ENCODE measurements around the gene IARS2. TPM values are rescaled to one million over a fixed set of nuclear protein-coding genes. Genes with fewer than 3 reads are reported as not detected.

The IARS2 gene
- total RNA-seq, 3 donors from 2014 or later (not counting 1 experiment from before 2014, with no cell fraction given) = 27.5 to 35.0 (median 34.0) TPM

DNA sequence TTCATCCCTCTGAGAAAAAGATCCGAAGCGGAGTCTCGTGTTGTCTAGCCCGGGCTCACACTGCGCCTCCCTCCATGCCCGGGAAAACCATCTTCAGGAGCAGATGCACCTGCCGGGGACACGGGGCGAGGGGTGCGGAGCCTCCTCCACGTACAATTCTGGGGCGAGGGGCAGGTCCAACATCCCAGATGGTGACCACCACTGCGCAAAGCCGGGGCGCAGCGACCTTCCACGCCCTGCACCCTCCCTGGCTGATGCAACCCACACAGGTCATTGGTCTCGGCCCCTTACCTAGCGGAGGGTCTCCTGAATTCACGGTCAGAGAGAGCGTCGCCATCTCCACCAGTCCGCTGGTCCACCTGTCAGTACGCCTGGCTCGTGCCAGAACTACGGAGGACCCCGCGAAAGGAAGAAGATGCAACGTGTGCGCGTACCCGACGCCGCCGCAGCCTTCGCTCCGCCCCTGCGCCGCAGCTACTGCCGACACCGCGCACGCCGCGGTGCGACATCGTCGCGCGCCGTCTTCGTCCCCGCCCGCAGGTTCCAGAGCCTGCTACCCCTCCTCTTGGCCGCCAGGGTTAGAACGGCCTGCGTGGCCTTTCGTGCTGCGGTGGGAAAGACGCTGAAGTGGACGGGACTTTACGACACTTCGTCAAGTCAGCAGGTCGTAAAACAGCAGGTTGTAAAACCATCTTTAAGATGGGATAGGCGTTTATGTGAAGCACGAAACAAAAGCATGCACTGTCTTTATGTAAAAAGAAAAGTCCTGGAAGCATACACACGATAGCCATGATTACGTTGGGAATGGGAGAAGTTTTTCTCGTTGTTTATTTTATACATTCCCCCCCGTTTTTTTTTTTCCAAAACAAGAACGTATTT, 47.6 kb upstream of the IARS2 start, which contains the start of gene EPRS1:
TSS of gene EPRS1 (minus strand) at position 454 of the 879 bp plus-strand sequence. CDS start at position 337, 117 bp downstream.
- WGBS (ENCODE audit: insufficient coverage) = under 1% methylated on average over 66 of the region's 71 CpGs
- Mint-ChIP-seq H3K27me3 (ENCODE audit: low read depth in 2 of 2) (no peaks in the 10 kb centered on the region), H3K4me3 (peak within 1 kb of the TSS; percentile 98), H3K4me1 (peaks cover 25 to 27% of the 10 kb centered on the region in 2 donors), H3K27ac (peak within 1 kb of the TSS; percentile 94 to 96), H3K9me3 (no peaks in the 10 kb centered on the region), H3K36me3 (no peaks in the 10 kb centered on the region)
- H3K36me3 ChIP-seq (ENCODE audit: control insufficient read depth, insufficient read depth, low read length) = no peaks in the 10 kb centered on the region
- no peaks in the 10 kb centered on the region for H3K9me3 ChIP-seq (ENCODE audit: control insufficient read depth, insufficient read depth, low read length)
- H3K27me3 ChIP-seq (ENCODE audit: control insufficient read depth, insufficient read depth, low read length) = no peaks in the 10 kb centered on the region
- TF ChIP-seq, protein P1, sequence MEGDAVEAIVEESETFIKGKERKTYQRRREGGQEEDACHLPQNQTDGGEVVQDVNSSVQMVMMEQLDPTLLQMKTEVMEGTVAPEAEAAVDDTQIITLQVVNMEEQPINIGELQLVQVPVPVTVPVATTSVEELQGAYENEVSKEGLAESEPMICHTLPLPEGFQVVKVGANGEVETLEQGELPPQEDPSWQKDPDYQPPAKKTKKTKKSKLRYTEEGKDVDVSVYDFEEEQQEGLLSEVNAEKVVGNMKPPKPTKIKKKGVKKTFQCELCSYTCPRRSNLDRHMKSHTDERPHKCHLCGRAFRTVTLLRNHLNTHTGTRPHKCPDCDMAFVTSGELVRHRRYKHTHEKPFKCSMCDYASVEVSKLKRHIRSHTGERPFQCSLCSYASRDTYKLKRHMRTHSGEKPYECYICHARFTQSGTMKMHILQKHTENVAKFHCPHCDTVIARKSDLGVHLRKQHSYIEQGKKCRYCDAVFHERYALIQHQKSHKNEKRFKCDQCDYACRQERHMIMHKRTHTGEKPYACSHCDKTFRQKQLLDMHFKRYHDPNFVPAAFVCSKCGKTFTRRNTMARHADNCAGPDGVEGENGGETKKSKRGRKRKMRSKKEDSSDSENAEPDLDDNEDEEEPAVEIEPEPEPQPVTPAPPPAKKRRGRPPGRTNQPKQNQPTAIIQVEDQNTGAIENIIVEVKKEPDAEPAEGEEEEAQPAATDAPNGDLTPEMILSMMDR (IDR thresholded peaks at IDR 0.05) = peak; percentile 49
- ATAC-seq = peak; percentile 98 to 100 (median 98)
- peak within 1 kb of the TSS; percentile 98 for H3K4me3 ChIP-seq (ENCODE audit: low read length)
- peaks cover 13% of the 10 kb centered on the region for H3K4me1 ChIP-seq (ENCODE audit: control insufficient read depth, insufficient read depth, low read length)
- intact Hi-C loops (cut with micrococcal nuclease) = loop anchor here (1.0 to 2.0 kb wide), 3 partner anchors 43 to 227 kb away; partner anchors contain the start of genes BPNT1 and RAB3GAP2
- DNase-seq = peak; percentile 90 to 99
- peak within 1 kb of the TSS; percentile 85 for H3K27ac ChIP-seq (ENCODE audit: low read length)

DNA sequence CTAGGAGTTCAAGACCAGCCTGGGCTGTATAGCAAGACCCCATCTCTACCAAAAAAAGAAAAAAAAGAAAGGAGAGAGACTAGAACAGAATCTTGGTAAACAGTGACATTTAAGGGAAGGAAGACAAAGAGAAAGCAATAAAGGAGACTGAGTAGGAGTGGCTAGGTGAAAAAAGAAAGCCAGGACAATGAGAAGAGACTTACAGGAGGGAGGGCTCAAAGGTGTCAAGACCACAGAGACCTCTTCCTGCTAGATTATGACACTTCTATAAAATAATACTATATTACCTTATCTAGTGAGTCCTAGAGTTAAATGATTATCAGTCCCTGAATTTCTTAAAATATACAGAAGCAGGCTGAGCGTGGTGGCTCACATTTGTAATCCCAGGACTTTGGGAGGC, 37.6 kb upstream of the IARS2 start:
- Mint-ChIP-seq H3K9me3 (no peaks in the 10 kb centered on the region), H3K4me3 (peak overlapping the region; percentile 80), H3K36me3 (no peaks in the 10 kb centered on the region), H3K27ac (peak overlapping the region; percentile 87 to 89), H3K27me3 (ENCODE audit: low read depth in 2 of 2) (no peaks in the 10 kb centered on the region), H3K4me1 (peaks cover 11 to 21% of the 10 kb centered on the region in 2 donors)
- 38% methylated on average over 1 of the region's 1 CpG for WGBS (ENCODE audit: insufficient coverage)
- peak; percentile 96 to 100 (median 97) for ATAC-seq
- intact Hi-C loops (cut with micrococcal nuclease) = no loop called here
- Histone ChIP-seq H3K9me3 (ENCODE audit: control insufficient read depth, insufficient read depth, low read length) (no peaks in the 10 kb centered on the region), H3K36me3 (ENCODE audit: control insufficient read depth, insufficient read depth, low read length) (peaks cover 9% of the 10 kb centered on the region), H3K27me3 (ENCODE audit: control insufficient read depth, insufficient read depth, low read length) (no peaks in the 10 kb centered on the region), H3K4me1 (ENCODE audit: control insufficient read depth, insufficient read depth, low read length) (peaks cover 12% of the 10 kb centered on the region), H3K4me3 (ENCODE audit: low read length) (no peak overlapping the region), H3K27ac (ENCODE audit: low read length) (peak overlapping the region; percentile 38)
- TF ChIP-seq, protein P1 (IDR thresholded peaks at IDR 0.05) = no peak
- DNase-seq = peak in 1 of 2 donors; percentile 64

DNA sequence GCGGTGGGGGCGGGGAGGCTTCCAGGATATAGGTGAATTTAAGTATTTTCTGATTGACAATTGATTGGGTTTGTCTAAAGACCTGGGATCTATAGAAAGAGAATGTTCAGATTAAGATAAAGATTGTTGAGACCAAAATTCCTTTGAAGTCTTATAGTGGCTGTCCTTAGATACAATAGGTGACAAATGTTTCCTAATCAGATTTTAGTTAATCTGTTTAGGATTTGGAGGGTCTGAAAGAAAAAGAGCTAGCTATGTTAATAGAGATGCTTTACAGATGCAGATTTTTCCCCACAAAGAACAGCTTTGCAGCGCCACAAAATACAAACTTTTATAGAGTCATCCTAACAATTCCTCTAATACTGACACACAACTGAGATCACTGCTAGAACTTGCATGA, 33.1 kb upstream of the IARS2 start:
- ATAC-seq = no peak
- no peak overlapping the region for H3K27ac Mint-ChIP-seq

More for the DNA sequence above, 33.1 kb upstream of the IARS2 start:
- H3K27me3 Mint-ChIP-seq (ENCODE audit: low read depth in 2 of 2) = no peaks in the 10 kb centered on the region
- H3K27me3 ChIP-seq (ENCODE audit: control insufficient read depth, insufficient read depth, low read length) = no peaks in the 10 kb centered on the region
- H3K4me3 Mint-ChIP-seq = no peak overlapping the region
- intact Hi-C loops (cut with micrococcal nuclease) = no loop called here
- H3K36me3 ChIP-seq (ENCODE audit: control insufficient read depth, insufficient read depth, low read length) = peaks cover 30% of the 10 kb centered on the region
- peaks cover 6% of the 10 kb centered on the region for H3K36me3 Mint-ChIP-seq
- TF ChIP-seq, protein P1 (IDR thresholded peaks at IDR 0.05) = no peak
- H3K9me3 Mint-ChIP-seq = no peaks in the 10 kb centered on the region
- no peak for DNase-seq
- no peak overlapping the region for H3K27ac ChIP-seq (ENCODE audit: low read length)
- WGBS (ENCODE audit: insufficient coverage) = 99% methylated on average over 3 of the region's 3 CpGs
- H3K9me3 ChIP-seq (ENCODE audit: control insufficient read depth, insufficient read depth, low read length) = no peaks in the 10 kb centered on the region
- no peak overlapping the region for H3K4me3 ChIP-seq (ENCODE audit: low read length)
- H3K4me1 ChIP-seq (ENCODE audit: control insufficient read depth, insufficient read depth, low read length) = peaks cover 12% of the 10 kb centered on the region
- H3K4me1 Mint-ChIP-seq = peaks cover 9 to 11% of the 10 kb centered on the region in 2 donors

Data from natural killer cell (primary cell).